ENCODE data around the gene UFD1. TPM values are rescaled to one million over a fixed set of nuclear protein-coding genes. Genes with fewer than 3 reads are reported as not detected.

The UFD1 gene
- total RNA-seq, 4 donors from 2014 or later = 4.9 to 57.2 (median 36.8) TPM

- H3K27me3 ChIP-seq = peaks cover 38% of the 10 kb centered on the region
- WGBS, 2 donors (ENCODE audit: low coverage in 1 of 2) = 94% methylated on average over 10 of the region's 10 CpGs; no CpG with 5 or more reads in 1 of the 2 donors
- intact Hi-C loops (cut with DNase I; ENCODE audit: low total_unique reads) (no loop called here), in situ Hi-C loops (cut with MboI; ENCODE audit: low pct_ligation_motif_present in 1 of 4, low pct_unique_long_range_greater_than_20kb in 1 of 4, low sequenced_read_pairs in 3 of 4) (no loop called here)
- H3K4me1 ChIP-seq = peaks cover 0 to 19% (median 18%) of the 10 kb centered on the region in 4 donors
- no peak overlapping the region for H3K4me3 ChIP-seq
- no peaks in the 10 kb centered on the region for H3K36me3 ChIP-seq
- no peaks in the 10 kb centered on the region for H3K9me3 ChIP-seq
- TF ChIP-seq, protein P1, sequence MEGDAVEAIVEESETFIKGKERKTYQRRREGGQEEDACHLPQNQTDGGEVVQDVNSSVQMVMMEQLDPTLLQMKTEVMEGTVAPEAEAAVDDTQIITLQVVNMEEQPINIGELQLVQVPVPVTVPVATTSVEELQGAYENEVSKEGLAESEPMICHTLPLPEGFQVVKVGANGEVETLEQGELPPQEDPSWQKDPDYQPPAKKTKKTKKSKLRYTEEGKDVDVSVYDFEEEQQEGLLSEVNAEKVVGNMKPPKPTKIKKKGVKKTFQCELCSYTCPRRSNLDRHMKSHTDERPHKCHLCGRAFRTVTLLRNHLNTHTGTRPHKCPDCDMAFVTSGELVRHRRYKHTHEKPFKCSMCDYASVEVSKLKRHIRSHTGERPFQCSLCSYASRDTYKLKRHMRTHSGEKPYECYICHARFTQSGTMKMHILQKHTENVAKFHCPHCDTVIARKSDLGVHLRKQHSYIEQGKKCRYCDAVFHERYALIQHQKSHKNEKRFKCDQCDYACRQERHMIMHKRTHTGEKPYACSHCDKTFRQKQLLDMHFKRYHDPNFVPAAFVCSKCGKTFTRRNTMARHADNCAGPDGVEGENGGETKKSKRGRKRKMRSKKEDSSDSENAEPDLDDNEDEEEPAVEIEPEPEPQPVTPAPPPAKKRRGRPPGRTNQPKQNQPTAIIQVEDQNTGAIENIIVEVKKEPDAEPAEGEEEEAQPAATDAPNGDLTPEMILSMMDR (IDR thresholded peaks at IDR 0.05) = no peak
- no peak for TF ChIP-seq EP300 (IDR thresholded peaks at IDR 0.05; ENCODE audit: low read depth)
- TF ChIP-seq POLR2AphosphoS5 (IDR thresholded peaks at IDR 0.05) = no peak
- TF ChIP-seq POLR2A (IDR thresholded peaks at IDR 0.05) = no peak
- H3K27ac ChIP-seq = no peak overlapping the region
- no peak for DNase-seq
Observed at GRCh38 chr22:19520566-19521305, 41.7 kb upstream of the UFD1 start.

- H3K27ac ChIP-seq = no peak overlapping the region
- H3K4me1 ChIP-seq = peaks cover 0 to 19% (median 18%) of the 10 kb centered on the region in 4 donors
- H3K27me3 ChIP-seq = peaks cover 31% of the 10 kb centered on the region
- no peak overlapping the region for H3K4me3 ChIP-seq
- 94 to 100% methylated on average over 1 to 5 of the region's 6 CpGs for WGBS, 2 donors (ENCODE audit: low coverage in 1 of 2)
- DNase-seq = no peak
- H3K36me3 ChIP-seq = no peaks in the 10 kb centered on the region
- TF ChIP-seq POLR2A (IDR thresholded peaks at IDR 0.05) (no peak), POLR2AphosphoS5 (IDR thresholded peaks at IDR 0.05) (no peak), EP300 (IDR thresholded peaks at IDR 0.05; ENCODE audit: low read depth) (no peak)
- TF ChIP-seq, protein P1 (IDR thresholded peaks at IDR 0.05) = no peak
- intact Hi-C loops (cut with DNase I; ENCODE audit: low total_unique reads) (no loop called here), in situ Hi-C loops (cut with MboI; ENCODE audit: low pct_ligation_motif_present in 1 of 4, low pct_unique_long_range_greater_than_20kb in 1 of 4, low sequenced_read_pairs in 3 of 4) (no loop called here)
- no peaks in the 10 kb centered on the region for H3K9me3 ChIP-seq
Observed at GRCh38 chr22:19520007-19520406, 41.0 kb upstream of the UFD1 start.

DNA sequence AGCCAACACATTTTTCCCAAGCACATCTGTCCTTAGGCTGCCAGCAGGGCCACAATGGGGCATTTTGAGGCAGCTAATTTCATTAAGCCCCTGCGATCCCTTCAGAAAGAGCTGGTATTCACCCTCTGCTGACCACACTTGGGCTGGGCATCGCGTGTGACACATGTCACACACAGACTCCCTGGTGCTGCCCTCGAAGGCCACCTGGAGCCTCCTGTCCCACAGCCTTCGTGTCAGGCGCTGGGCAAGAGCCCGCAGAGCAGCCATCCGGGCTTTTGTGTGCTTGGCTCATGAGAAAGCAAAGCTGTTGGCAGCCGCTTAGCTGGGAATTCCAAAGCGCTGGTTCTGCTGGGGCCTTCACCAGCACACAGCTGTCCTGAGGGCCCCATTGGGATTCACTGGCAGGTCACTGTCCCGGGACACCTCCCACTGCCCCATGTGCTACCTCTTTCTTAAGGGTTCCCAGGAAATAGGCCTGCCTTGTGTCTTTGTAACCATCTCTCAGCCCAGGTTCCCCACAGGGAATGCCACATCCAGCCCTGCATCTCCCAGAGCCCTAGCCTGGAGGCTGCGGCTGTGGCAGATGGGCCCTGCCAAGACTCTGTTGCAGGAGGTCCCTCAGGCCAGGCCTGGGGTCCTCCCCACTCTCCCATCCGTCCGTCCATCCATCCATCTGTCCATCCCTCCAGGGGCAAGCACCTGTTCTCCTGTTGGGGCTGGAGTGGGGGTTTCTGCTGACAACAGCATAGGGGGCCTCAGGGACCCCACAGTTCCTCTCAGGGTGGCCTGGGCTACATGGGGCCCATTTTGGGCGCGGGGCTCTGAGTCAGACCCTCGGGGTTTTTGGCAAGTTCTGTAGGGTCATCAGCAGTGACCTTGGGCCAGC is 40.3 kb upstream of the UFD1 start:
- H3K9me3 ChIP-seq = no peaks in the 10 kb centered on the region
- peaks cover 24% of the 10 kb centered on the region for H3K27me3 ChIP-seq
- no peak for DNase-seq
- H3K4me1 ChIP-seq = peaks cover 0 to 15% (median 13%) of the 10 kb centered on the region in 4 donors
- H3K27ac ChIP-seq = no peak overlapping the region
- TF ChIP-seq POLR2A (IDR thresholded peaks at IDR 0.05) = no peak
- TF ChIP-seq EP300 (IDR thresholded peaks at IDR 0.05; ENCODE audit: low read depth) = no peak
- TF ChIP-seq POLR2AphosphoS5 (IDR thresholded peaks at IDR 0.05) = no peak
- TF ChIP-seq, protein P1 (IDR thresholded peaks at IDR 0.05) = no peak
- intact Hi-C loops (cut with DNase I; ENCODE audit: low total_unique reads) (no loop called here), in situ Hi-C loops (cut with MboI; ENCODE audit: low pct_ligation_motif_present in 1 of 4, low pct_unique_long_range_greater_than_20kb in 1 of 4, low sequenced_read_pairs in 3 of 4) (no loop called here)
- WGBS, 2 donors (ENCODE audit: low coverage in 1 of 2) = 93% methylated on average over 17 of the region's 17 CpGs; no CpG with 5 or more reads in 1 of the 2 donors
- H3K36me3 ChIP-seq = no peaks in the 10 kb centered on the region
- no peak overlapping the region for H3K4me3 ChIP-seq

DNA sequence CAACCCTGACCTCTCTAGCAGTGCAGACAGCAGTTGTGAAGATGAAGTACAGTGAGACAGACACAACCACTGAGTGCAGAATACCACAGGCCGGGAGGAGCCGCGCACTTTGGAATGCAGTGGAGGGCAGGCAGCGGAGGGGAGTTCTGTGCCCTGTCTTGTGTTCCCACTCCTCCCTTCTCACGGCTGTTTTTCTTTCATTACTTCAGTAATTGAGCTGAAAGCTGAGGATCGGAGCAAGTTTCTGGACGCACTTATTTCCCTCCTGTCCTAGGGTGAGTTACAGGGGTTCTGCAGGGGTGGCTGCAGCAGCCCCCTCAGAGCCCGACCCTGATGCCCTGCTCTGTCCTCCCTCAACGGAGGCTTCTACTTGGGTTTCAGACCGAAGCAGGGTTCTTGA is 39.6 kb upstream of the UFD1 start:
- H3K9me3 ChIP-seq = no peaks in the 10 kb centered on the region
- H3K4me1 ChIP-seq = peaks cover 0 to 9% (median 6%) of the 10 kb centered on the region in 4 donors
- in situ Hi-C loops (cut with MboI; ENCODE audit: low pct_ligation_motif_present in 1 of 4, low pct_unique_long_range_greater_than_20kb in 1 of 4, low sequenced_read_pairs in 3 of 4) = no loop called here
- no peak overlapping the region for H3K27ac ChIP-seq
- 93% methylated on average over 10 of the region's 10 CpGs; no CpG with 5 or more reads in 1 of the 2 donors for WGBS, 2 donors (ENCODE audit: low coverage in 1 of 2)
- intact Hi-C loops (cut with DNase I; ENCODE audit: low total_unique reads) = no loop called here
- TF ChIP-seq POLR2AphosphoS5 (IDR thresholded peaks at IDR 0.05) (no peak), POLR2A (IDR thresholded peaks at IDR 0.05) (no peak), EP300 (IDR thresholded peaks at IDR 0.05; ENCODE audit: low read depth) (no peak)
- TF ChIP-seq, protein P1 (IDR thresholded peaks at IDR 0.05) = no peak
- peaks cover 17% of the 10 kb centered on the region for H3K27me3 ChIP-seq
- no peaks in the 10 kb centered on the region for H3K36me3 ChIP-seq
- no peak overlapping the region for H3K4me3 ChIP-seq
- DNase-seq = no peak
